Esophagus muscularis mucosa (tissue), 4 donors: ENCODE measurements around the gene MDFIC. TPM values are rescaled to one million over a fixed set of nuclear protein-coding genes. Genes with fewer than 3 reads are reported as not detected.

Source experiments
- DNase-seq: peaks from one replicate; pipeline ENCODE4 v3.0.0-alpha.2; 2017; ENCODE audit errors: extremely low spot score
- H3K27ac ChIP-seq, 4 donors: fragments of 200-600 bp; sonication (generic); replicated peaks in 1 of 4; 1 replicate in 3 of 4; 2 replicates in 1 of 4; pipeline ENCODE4 v1.5.1; 2016 to 2019; ENCODE audit warnings: mild to moderate bottlenecking in 1 of 4
- H3K27me3 ChIP-seq, 4 donors: fragments of 200-600 bp; sonication (generic); one replicate each; pipeline versions ENCODE4 v1.5.1 to v1.6.0; 2016 to 2019
- H3K36me3 ChIP-seq, 4 donors: fragments of 200-600 bp; sonication (generic); one replicate each; pipeline ENCODE4 v1.5.1; 2016 to 2019
- H3K4me1 ChIP-seq, 4 donors: fragments of 200-600 bp; sonication (generic); one replicate each; pipeline ENCODE4 v1.5.1; 2016 to 2019
- H3K4me3 ChIP-seq, 4 donors: fragments of 200-600 bp; sonication (generic); 1 replicate in 2 of 4; 2 replicates in 2 of 4; pipeline ENCODE4 v1.5.1; 2016 to 2019; ENCODE audit warnings: mild to moderate bottlenecking in 4 of 4, moderate library complexity in 1 of 4
- H3K9me3 ChIP-seq, 4 donors: fragments of 200-600 bp; sonication (generic); 1 replicate in 3 of 4; 2 replicates in 1 of 4; pipeline ENCODE4 v1.5.1; 2016 to 2019
- EP300 ChIP-seq: sonication (generic); formaldehyde crosslinking; IDR thresholded peaks from one replicate; pipeline ENCODE4 v1.6.1; 2017; ENCODE audit warnings: antibody characterized with exemption
- POLR2A ChIP-seq: fragments of 450-650 bp; IDR thresholded peaks from one replicate; pipeline ENCODE4 v1.6.1; 2017; ENCODE audit warnings: antibody characterized with exemption, moderate library complexity, mild to moderate bottlenecking, low read depth
- POLR2AphosphoS5 ChIP-seq, 2 donors: sonication (generic); formaldehyde crosslinking; IDR thresholded peaks; one replicate each; pipeline ENCODE4 v1.6.1; 2017; ENCODE audit warnings: antibody characterized with exemption in 2 of 2
- WGBS: methylation state at CpG from one replicate; pipeline ENCODE4 v1.1.5; 2018; 5-methylcytosine and 5-hydroxymethylcytosine counted together
- intact Hi-C: fragments of 100-400 bp; cut with DNase I; formaldehyde crosslinking; loops from one replicate; pipeline ENCODE4 v1.15.1; 2023
- total RNA-seq, 4 donors: library from RNA; depleted of rRNA; stranded (reverse); fragments of >200 nt; gene quantifications; one replicate each; pipeline versions ENCODE4 v1.1.0 to v1.2.1, GENCODE V29; 2016
- TF ChIP-seq, protein P1 (sequence below), 3 experiments: fragments of 200-600 bp in 2 of 3; fragments of 450-650 bp in 1 of 3; sonication (generic) in 2 of 3; IDR thresholded peaks; one replicate each; pipeline ENCODE4 v1.5.1; 2017 to 2019; ENCODE audit warnings: antibody characterized with exemption in 3 of 3, mild to moderate bottlenecking in 2 of 3, moderate library complexity in 1 of 3

MDFIC gene
- total RNA-seq, 4 donors from 2014 or later = 34.5 to 71.3 (median 36.5) TPM

DNA sequence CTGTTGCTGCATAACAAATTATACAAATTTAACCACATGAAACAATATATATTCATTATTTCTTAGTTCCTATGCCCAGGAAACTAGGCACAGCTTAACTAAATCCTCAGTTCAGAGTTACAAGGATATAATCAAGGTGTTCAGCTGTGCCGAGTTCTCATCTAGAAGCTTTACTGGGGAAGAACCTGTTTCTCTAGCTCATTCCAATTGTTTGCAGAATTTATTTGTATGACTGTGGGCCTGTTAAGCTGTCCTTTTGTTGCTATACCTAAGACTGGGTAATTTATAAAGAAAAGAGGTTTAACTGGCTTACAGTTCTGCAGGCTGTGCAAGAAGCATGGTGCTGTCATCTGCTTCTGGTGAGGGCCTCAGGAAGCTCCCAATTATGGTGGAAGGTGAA, 21.8 kb upstream of the MDFIC start:
- H3K36me3 ChIP-seq = no peaks in the 10 kb centered on the region
- H3K27ac ChIP-seq = no peak overlapping the region
- no peak for TF ChIP-seq POLR2AphosphoS5 (IDR thresholded peaks at IDR 0.05)
- TF ChIP-seq, protein P1, sequence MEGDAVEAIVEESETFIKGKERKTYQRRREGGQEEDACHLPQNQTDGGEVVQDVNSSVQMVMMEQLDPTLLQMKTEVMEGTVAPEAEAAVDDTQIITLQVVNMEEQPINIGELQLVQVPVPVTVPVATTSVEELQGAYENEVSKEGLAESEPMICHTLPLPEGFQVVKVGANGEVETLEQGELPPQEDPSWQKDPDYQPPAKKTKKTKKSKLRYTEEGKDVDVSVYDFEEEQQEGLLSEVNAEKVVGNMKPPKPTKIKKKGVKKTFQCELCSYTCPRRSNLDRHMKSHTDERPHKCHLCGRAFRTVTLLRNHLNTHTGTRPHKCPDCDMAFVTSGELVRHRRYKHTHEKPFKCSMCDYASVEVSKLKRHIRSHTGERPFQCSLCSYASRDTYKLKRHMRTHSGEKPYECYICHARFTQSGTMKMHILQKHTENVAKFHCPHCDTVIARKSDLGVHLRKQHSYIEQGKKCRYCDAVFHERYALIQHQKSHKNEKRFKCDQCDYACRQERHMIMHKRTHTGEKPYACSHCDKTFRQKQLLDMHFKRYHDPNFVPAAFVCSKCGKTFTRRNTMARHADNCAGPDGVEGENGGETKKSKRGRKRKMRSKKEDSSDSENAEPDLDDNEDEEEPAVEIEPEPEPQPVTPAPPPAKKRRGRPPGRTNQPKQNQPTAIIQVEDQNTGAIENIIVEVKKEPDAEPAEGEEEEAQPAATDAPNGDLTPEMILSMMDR (IDR thresholded peaks at IDR 0.05) = no peak
- TF ChIP-seq POLR2A = no peak
- no peak for TF ChIP-seq EP300
- DNase-seq = no peak
- H3K27me3 ChIP-seq = no peaks in the 10 kb centered on the region
- no peak overlapping the region for H3K4me3 ChIP-seq
- H3K9me3 ChIP-seq = no peaks in the 10 kb centered on the region
- no peaks in the 10 kb centered on the region for H3K4me1 ChIP-seq
- intact Hi-C loops = no loop called here
- 84% methylated on average over 1 of the region's 1 CpG for WGBS

DNA sequence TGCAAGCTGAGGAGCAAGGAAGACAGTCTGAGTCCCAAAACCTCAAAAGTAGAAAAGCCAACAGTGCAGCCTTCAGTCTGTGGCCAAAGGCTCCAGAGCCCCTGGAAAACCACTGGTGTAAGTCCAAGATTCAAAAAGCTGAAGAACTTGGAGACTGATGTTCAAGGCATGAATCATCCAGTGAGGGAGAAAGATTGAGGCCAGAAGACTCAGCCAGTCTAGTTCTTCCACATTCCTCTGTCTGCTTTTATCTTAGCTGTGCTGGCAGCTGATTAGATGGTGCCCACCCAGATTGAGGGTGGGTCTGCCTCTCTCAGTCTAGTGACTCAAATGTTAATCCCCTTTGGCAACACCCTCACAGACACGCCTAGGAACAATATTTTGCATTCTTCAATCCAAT, 20.1 kb upstream of the MDFIC start:
- no peak for DNase-seq
- no peak overlapping the region for H3K27ac ChIP-seq
- 80% methylated on average over 1 of the region's 1 CpG for WGBS
- H3K9me3 ChIP-seq = no peaks in the 10 kb centered on the region
- intact Hi-C loops = no loop called here
- H3K4me3 ChIP-seq = no peak overlapping the region
- H3K36me3 ChIP-seq = no peaks in the 10 kb centered on the region
- H3K4me1 ChIP-seq = no peaks in the 10 kb centered on the region
- no peaks in the 10 kb centered on the region for H3K27me3 ChIP-seq
- TF ChIP-seq EP300 = no peak
- TF ChIP-seq, protein P1 (IDR thresholded peaks at IDR 0.05) = no peak
- no peak for TF ChIP-seq POLR2A
- no peak for TF ChIP-seq POLR2AphosphoS5 (IDR thresholded peaks at IDR 0.05)

DNA sequence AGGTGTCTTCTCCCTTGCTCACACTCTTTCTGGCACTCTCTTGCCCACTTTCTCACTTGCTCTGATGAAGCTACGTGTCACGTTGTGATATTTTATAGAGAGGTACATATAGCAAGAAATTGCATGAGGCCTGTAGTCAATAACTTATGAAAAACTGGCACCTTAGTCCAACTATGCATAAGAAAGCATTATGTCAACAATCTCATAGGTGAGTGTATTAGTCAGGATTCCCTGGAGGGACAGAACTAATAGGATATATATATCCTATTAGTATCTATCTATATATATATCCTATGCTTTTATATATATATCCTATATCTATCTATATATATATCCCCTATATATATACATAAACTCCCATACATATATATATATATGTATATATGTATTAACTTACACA, 18.8 kb upstream of the MDFIC start:
- WGBS = 87% methylated on average over 2 of the region's 2 CpGs
- DNase-seq = no peak

DNA sequence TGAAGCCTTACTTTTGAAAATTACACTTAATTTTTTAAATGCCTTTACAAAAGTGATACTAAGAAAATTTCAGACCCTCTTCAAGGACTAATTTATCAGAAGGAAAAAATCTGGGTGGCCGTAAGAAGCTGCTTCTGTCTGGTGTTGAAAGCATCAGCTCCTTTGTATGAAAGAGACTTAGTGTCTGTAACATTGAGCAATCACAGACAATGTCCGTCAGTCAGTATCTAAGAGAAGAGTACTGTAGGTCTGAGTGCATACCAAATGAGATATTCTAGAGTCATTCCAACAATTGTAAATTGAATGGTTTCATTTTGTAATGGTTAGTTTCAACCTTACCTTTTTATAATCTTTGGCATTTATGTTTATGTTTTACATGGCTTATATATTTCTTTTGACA, 11.1 kb upstream of the MDFIC start:
- WGBS = 61% methylated on average over 2 of the region's 2 CpGs
- no peaks in the 10 kb centered on the region for H3K36me3 ChIP-seq
- H3K9me3 ChIP-seq = peaks cover 0 to 4% (median 0%) of the 10 kb centered on the region in 4 donors
- DNase-seq = no peak
- no peaks in the 10 kb centered on the region for H3K4me1 ChIP-seq
- no peaks in the 10 kb centered on the region for H3K27me3 ChIP-seq
- intact Hi-C loops = loop anchor here (10.0 kb wide), 1 partner anchor 356 kb away; no protein-coding TSS in a partner anchor
- no peak for TF ChIP-seq EP300
- TF ChIP-seq POLR2AphosphoS5 (IDR thresholded peaks at IDR 0.05) = no peak
- TF ChIP-seq, protein P1 (IDR thresholded peaks at IDR 0.05) = no peak
- no peak for TF ChIP-seq POLR2A
- H3K27ac ChIP-seq = no peak overlapping the region
- H3K4me3 ChIP-seq = no peak overlapping the region

More for the DNA sequence above, 18.8 kb upstream of the MDFIC start:
- TF ChIP-seq POLR2AphosphoS5 (IDR thresholded peaks at IDR 0.05) (no peak), EP300 (no peak), POLR2A (no peak)
- TF ChIP-seq, protein P1 (IDR thresholded peaks at IDR 0.05) = no peak
- Histone ChIP-seq H3K4me1 (no peaks in the 10 kb centered on the region), H3K9me3 (peaks cover 0 to 1% (median 0%) of the 10 kb centered on the region in 4 donors), H3K27me3 (no peaks in the 10 kb centered on the region), H3K4me3 (no peak overlapping the region), H3K36me3 (no peaks in the 10 kb centered on the region), H3K27ac (no peak overlapping the region)
- intact Hi-C loops = no loop called here

DNA sequence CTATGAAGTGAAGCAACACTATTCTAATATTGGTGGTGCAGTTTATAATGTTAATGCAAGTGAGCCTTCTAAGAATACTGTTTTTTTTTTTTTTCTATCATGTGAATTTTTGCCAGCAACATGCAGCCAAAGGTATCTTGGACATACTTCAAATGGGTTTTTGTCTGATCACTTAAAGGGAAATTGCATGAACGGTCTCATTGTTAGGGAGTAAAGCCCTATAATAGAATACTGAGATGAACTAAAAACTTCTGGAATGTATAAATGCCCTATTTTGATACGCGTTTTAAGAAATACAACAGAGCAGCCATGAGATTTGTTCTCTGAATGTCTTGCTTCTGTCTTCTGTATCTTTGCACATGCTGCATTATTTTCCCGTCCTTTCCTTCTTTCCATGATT, 10.5 kb upstream of the MDFIC start:
- peaks cover 0 to 4% (median 0%) of the 10 kb centered on the region in 4 donors for H3K9me3 ChIP-seq
- H3K27ac ChIP-seq = no peak overlapping the region
- H3K4me1 ChIP-seq = no peaks in the 10 kb centered on the region
- no peak for DNase-seq
- H3K4me3 ChIP-seq = no peak overlapping the region
- TF ChIP-seq, protein P1 (IDR thresholded peaks at IDR 0.05) = no peak
- no peak for TF ChIP-seq POLR2A
- no peaks in the 10 kb centered on the region for H3K27me3 ChIP-seq
- intact Hi-C loops = loop anchor here (10.0 kb wide), 1 partner anchor 357 kb away; no protein-coding TSS in a partner anchor
- WGBS = 77% methylated on average over 4 of the region's 4 CpGs
- no peaks in the 10 kb centered on the region for H3K36me3 ChIP-seq
